ENCODE data around the gene COX6A1.

COX6A1 gene

GRCh38 chr12:120403869-120404268, 34.0 kb upstream of the COX6A1 start:
- H3K36me3 ChIP-seq, result no peaks in the 10 kb centered on the region

DNA sequence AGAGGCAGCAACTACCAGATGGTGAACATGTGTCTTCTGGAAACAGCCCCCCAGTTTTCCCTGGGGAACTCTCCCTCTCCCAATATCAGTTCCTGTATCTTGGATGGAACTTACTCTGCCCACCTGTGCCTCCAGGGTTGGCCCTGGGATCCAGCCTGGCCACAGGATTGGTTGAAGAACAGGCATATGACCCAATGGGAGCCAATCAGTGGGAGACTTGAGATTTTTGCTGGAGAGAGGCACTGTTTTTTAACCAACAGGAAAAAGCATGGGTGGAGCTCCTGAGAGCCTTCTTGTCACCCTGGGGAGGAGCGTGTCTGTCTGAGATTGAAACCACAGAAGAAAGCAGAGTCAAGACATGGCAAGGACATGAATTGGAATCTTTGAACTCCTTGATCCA, 33.6 kb upstream of the COX6A1 start:
- H4K20me1 ChIP-seq, result no peaks in the 10 kb centered on the region
- no peak overlapping the region for H3K9ac ChIP-seq
- no peaks in the 10 kb centered on the region for H3K27me3 ChIP-seq
- H3K4me3 ChIP-seq, result no peak overlapping the region
- no peaks in the 10 kb centered on the region for H3K4me1 ChIP-seq
- no peak overlapping the region for H3K4me2 ChIP-seq
- no peak for TF ChIP-seq Cebpa-rat (IDR thresholded peaks at IDR 0.05)
- peaks cover 0 to 8% (median 0%) of the 10 kb centered on the region in 11 experiments; a peak in 1 of 22 replicates for H3K9me3 ChIP-seq (replicated peaks in 1 of 11)
- no peaks in the 10 kb centered on the region for H3K36me3 ChIP-seq
- no peak overlapping the region for H3K27ac ChIP-seq

More at GRCh38 chr12:120403869-120404268, 34.0 kb upstream of the COX6A1 start:
- no peaks in the 10 kb centered on the region for H3K27me3 ChIP-seq
- no peak overlapping the region for H3K9ac ChIP-seq
- no peak for TF ChIP-seq Cebpa-rat (IDR thresholded peaks at IDR 0.05)
- no peaks in the 10 kb centered on the region for H4K20me1 ChIP-seq
- no peak overlapping the region for H3K4me2 ChIP-seq
- H3K4me1 ChIP-seq, result no peaks in the 10 kb centered on the region
- peaks cover 0 to 8% (median 0%) of the 10 kb centered on the region in 11 experiments; a peak in 1 of 22 replicates for H3K9me3 ChIP-seq (replicated peaks in 1 of 11)
- no peak overlapping the region for H3K4me3 ChIP-seq
- H3K27ac ChIP-seq, result no peak overlapping the region

- Histone ChIP-seq H4K20me1 (no peaks in the 10 kb centered on the region), H3K27ac (no peak overlapping the region), H3K4me2 (no peak overlapping the region), H3K9me3 (replicated peaks in 1 of 11) (peaks cover 0 to 8% (median 0%) of the 10 kb centered on the region in 11 experiments; a peak in 1 of 22 replicates), H3K36me3 (no peaks in the 10 kb centered on the region), H3K4me1 (no peaks in the 10 kb centered on the region), H3K9ac (no peak overlapping the region), H3K27me3 (no peaks in the 10 kb centered on the region), H3K4me3 (no peak overlapping the region)
- TF ChIP-seq Cebpa-rat (IDR thresholded peaks at IDR 0.05), result no peak
Observed at GRCh38 chr12:120406069-120406468, 31.8 kb upstream of the COX6A1 start.

DNA sequence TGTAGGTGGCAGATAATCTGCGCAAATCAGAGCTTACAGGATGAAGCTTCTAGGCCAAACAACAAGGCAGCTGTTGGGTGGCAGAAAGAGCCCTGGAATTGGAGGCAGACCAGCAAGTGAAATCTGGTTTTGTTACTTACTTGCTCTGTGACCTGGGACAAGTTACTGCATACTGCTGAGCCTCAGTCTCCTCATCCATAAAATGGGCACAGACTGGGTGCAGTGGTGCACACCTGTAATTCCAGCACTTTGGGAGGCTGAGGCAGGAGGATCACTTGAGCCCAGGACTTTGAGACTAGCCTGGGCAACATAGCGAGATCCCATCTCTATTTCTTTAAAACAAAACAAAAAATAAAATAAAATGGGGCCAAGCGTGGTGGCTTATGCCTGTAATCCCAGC, 31.4 kb upstream of the COX6A1 start:
- Histone ChIP-seq H3K4me3 (no peak overlapping the region), H4K20me1 (no peaks in the 10 kb centered on the region), H3K36me3 (no peaks in the 10 kb centered on the region)

DNA sequence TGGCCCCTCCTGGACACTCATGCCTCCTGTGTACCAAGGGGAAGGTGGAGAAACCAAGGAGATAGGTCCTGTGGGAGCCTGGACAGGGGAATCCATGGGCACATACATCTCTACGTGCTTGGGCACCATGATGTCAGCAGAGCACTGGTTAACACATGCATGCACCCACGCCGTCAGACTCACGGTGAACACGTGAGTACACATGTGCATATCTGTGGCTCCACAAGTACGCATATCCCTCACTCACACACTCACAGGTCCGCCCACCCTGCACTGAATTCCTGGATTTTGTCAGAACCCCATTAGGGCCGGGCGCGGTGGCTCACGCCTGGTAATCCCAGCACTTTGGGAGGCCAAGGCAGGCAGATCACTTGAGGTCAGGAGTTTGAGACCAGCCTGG, 29.1 kb upstream of the COX6A1 start:
- TF ChIP-seq Cebpa-rat (IDR thresholded peaks at IDR 0.05), result no peak

More for the DNA sequence above, 31.4 kb upstream of the COX6A1 start:
- Histone ChIP-seq H3K4me2 (no peak overlapping the region), H3K9me3 (replicated peaks in 1 of 11) (peaks cover 0 to 8% (median 0%) of the 10 kb centered on the region in 11 experiments; a peak in 1 of 22 replicates), H3K27me3 (no peaks in the 10 kb centered on the region), H3K4me1 (no peaks in the 10 kb centered on the region), H3K9ac (no peak overlapping the region), H3K27ac (no peak overlapping the region)
- no peak for TF ChIP-seq Cebpa-rat (IDR thresholded peaks at IDR 0.05)

DNA sequence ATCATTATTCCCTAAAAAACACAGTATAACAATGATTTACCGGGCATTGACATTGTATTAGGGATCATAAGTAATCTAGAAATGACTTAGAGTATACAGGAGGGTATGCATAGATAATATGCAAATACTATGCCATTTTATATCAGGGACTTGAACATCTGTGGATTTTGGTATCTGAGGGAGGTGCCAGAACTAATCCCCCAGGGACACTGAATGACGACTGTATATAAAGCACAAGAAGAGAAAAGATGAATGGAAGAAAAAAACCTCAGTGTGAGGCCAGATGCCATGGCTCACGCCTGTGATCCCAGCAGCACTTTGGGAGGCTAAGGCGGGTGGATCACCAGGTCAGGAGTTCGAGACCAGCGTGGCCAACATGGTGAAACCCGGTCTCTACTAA, 25.5 kb upstream of the COX6A1 start:
- Histone ChIP-seq H3K9ac (no peak overlapping the region), H3K4me3 (no peak overlapping the region), H3K36me3 (no peaks in the 10 kb centered on the region), H4K20me1 (no peaks in the 10 kb centered on the region), H3K9me3 (replicated peaks in 1 of 11) (no peaks in the 10 kb centered on the region), H3K27ac (no peak overlapping the region), H3K27me3 (no peaks in the 10 kb centered on the region), H3K4me1 (peaks cover 0 to 9% (median 0%) of the 10 kb centered on the region in 10 experiments; a peak in 3 of 20 replicates), H3K4me2 (no peak overlapping the region; a peak in 1 of 22 replicates)
- no peak for TF ChIP-seq Cebpa-rat (IDR thresholded peaks at IDR 0.05)

More for the DNA sequence above, 29.1 kb upstream of the COX6A1 start:
- Histone ChIP-seq H3K4me2 (no peak overlapping the region), H3K4me1 (peaks cover 0 to 7% (median 0%) of the 10 kb centered on the region in 10 experiments; a peak in 3 of 20 replicates), H3K9me3 (replicated peaks in 1 of 11) (peaks cover 0 to 7% (median 0%) of the 10 kb centered on the region in 11 experiments; a peak in 1 of 22 replicates), H3K9ac (no peak overlapping the region), H3K27ac (no peak overlapping the region), H3K4me3 (no peak overlapping the region), H3K27me3 (no peaks in the 10 kb centered on the region), H3K36me3 (no peaks in the 10 kb centered on the region), H4K20me1 (no peaks in the 10 kb centered on the region)

GRCh38 chr12:120413901-120414695, 23.8 kb upstream of the COX6A1 start:
- no peak overlapping the region for H3K4me2 ChIP-seq
- no peak overlapping the region for H3K27ac ChIP-seq
- no peaks in the 10 kb centered on the region for H3K36me3 ChIP-seq
- no peak for TF ChIP-seq Cebpa-rat (IDR thresholded peaks at IDR 0.05)
- H3K4me3 ChIP-seq, result no peak overlapping the region
- H3K9me3 ChIP-seq (replicated peaks in 1 of 11), result no peaks in the 10 kb centered on the region
- H3K9ac ChIP-seq, result 0 out of 22 replicates have a peak overlapping the region, but pooled peaks of 1 of the 11 experiments have one; percentile 31
- H3K27me3 ChIP-seq, result no peaks in the 10 kb centered on the region
- H3K4me1 ChIP-seq, result peaks cover 0 to 9% (median 0%) of the 10 kb centered on the region in 10 experiments; a peak in 3 of 20 replicates
- H4K20me1 ChIP-seq, result no peaks in the 10 kb centered on the region

DNA sequence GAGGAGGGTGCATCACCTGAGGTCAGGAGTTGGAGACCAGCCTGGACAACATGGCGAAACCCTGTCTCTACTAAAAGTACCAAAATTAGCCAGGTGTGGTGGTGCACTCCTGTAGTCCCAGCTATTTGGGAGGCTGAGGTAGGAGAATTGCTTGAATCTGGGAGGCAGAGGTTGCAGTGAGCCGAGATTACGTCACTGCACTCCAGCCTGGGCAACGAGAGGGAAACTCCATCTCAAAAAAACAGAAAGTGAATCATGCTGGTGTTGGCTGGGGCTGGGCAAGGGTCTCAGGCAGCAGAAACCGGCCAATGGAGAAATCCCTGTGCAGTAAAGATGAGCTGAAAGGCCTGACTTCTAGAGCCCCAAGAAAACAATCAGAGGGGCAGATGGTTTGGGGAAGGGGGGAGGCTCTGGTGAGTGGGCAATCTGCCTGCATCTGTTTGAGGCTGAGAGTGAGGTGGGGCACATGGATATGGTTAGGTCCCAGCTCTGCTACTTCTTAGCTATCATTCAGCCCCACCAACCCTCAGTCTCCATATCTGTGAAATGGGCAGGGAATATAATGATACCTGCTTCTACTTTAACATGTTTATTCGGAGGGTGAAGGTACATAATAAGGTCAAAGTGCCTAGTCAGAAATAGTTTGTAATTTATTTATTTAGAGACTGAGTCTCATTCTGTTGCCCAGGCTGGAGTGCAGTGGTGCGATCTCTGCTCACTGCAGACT, 21.3 kb upstream of the COX6A1 start:
- no peak overlapping the region for H3K27ac ChIP-seq
- H4K20me1 ChIP-seq, result no peaks in the 10 kb centered on the region

DNA sequence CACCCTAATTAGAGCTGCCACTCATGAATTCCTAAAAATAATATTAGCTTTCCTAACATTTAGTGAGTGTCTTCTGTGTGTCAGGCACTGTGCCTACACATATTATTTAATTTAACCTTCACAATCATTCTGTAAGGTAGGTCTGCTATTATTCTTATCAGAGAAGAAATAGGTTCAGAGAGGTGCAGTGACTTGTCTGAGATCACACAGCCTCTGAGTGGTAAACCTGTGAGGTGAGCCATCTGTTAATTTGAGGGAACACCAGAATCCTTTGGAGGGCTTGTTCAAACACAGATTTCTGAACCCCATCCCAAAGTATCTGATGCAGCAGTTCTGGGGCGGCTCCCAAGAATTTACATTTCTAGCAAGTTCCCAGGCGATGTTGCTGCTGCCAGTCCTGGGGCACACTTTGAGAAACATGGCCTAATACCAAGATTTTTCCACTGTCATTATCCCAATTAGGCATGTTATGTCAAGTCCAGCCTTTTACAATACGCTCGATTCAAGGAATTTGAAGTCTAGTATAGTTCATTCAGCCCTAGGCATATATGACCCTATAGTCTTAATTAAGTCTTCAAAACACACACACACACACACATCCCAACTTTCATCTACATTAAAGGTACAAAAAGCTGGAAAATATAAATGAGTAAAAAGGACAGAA, 19.9 kb upstream of the COX6A1 start:
- Histone ChIP-seq H3K4me3 (no peak overlapping the region), H3K9me3 (replicated peaks in 1 of 11) (no peaks in the 10 kb centered on the region), H3K27me3 (no peaks in the 10 kb centered on the region), H3K9ac (no peak overlapping the region), H3K4me1 (peaks cover 0 to 6% (median 0%) of the 10 kb centered on the region in 10 experiments; a peak in 1 of 20 replicates), H3K36me3 (no peaks in the 10 kb centered on the region), H4K20me1 (no peaks in the 10 kb centered on the region), H3K27ac (no peak overlapping the region), H3K4me2 (no peak overlapping the region)
- no peak for TF ChIP-seq Cebpa-rat (IDR thresholded peaks at IDR 0.05)

More for the DNA sequence above, 21.3 kb upstream of the COX6A1 start:
- Histone ChIP-seq H3K4me3 (no peak overlapping the region), H3K4me2 (no peak overlapping the region), H3K9me3 (replicated peaks in 1 of 11) (no peaks in the 10 kb centered on the region), H3K36me3 (no peaks in the 10 kb centered on the region), H3K27me3 (no peaks in the 10 kb centered on the region), H3K4me1 (peaks cover 0 to 9% (median 0%) of the 10 kb centered on the region in 10 experiments; a peak in 3 of 20 replicates), H3K9ac (no peak overlapping the region)
- no peak for TF ChIP-seq Cebpa-rat (IDR thresholded peaks at IDR 0.05)
